Sigmoid colon (tissue), 4 donors: ENCODE results near the gene EMC10.

Source experiments
- EP300 ChIP-seq, 4 donors: sonication (generic); formaldehyde crosslinking; IDR thresholded peaks; one replicate each; pipeline ENCODE4 v1.6.1; 2017; ENCODE audit warnings: antibody characterized with exemption in 4 of 4
- POLR2A ChIP-seq, 2 donors: fragments of 450-650 bp; IDR thresholded peaks; one replicate each; pipeline ENCODE4 v1.6.1; 2016; ENCODE audit warnings: antibody characterized with exemption in 2 of 2, mild to moderate bottlenecking in 2 of 2, moderate library complexity in 2 of 2
- POLR2AphosphoS5 ChIP-seq, 4 donors: sonication (generic); formaldehyde crosslinking; IDR thresholded peaks; one replicate each; pipeline ENCODE4 v1.6.1; 2017; ENCODE audit warnings: antibody characterized with exemption in 4 of 4
- TF ChIP-seq, protein P1 (sequence below), 4 experiments: fragments of 450-650 bp in 3 of 4; fragments of 200-600 bp in 1 of 4; IDR thresholded peaks; one replicate each; pipeline ENCODE4 v1.5.1; 2016 to 2019; ENCODE audit warnings: antibody characterized with exemption in 4 of 4, mild to moderate bottlenecking in 3 of 4, moderate library complexity in 2 of 4

DNA sequence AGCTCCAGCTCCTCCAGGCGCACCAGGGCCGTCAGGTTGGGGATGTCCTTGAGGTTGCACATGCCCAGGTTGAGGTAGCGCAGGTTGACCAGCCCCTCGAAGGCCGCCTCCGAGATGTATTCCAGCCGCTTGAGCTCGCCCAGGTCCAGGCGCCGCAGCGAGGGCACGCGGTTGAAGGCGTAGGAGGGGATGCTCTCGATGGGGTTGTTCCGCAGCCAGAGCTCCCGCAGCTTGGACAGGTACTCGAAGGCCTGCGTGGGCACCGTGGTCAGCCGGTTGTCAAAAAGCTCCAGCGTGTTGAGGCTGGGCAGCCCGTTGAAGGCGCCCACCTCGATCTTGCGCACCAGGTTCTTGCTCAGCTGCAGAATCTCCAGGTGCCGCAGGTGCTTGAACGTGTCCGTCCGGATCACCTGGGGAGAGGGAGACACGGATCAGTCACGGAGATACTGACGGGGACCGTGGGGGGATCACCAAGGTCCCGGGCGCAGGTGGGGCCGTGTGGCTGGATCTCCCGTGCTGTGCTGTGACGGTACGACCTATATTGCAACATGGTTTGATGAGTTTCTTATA lies 42.8 kb downstream of the EMC10 start:
- TF ChIP-seq, protein P1, sequence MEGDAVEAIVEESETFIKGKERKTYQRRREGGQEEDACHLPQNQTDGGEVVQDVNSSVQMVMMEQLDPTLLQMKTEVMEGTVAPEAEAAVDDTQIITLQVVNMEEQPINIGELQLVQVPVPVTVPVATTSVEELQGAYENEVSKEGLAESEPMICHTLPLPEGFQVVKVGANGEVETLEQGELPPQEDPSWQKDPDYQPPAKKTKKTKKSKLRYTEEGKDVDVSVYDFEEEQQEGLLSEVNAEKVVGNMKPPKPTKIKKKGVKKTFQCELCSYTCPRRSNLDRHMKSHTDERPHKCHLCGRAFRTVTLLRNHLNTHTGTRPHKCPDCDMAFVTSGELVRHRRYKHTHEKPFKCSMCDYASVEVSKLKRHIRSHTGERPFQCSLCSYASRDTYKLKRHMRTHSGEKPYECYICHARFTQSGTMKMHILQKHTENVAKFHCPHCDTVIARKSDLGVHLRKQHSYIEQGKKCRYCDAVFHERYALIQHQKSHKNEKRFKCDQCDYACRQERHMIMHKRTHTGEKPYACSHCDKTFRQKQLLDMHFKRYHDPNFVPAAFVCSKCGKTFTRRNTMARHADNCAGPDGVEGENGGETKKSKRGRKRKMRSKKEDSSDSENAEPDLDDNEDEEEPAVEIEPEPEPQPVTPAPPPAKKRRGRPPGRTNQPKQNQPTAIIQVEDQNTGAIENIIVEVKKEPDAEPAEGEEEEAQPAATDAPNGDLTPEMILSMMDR (IDR thresholded peaks at IDR 0.05) = no peak
- no peak for TF ChIP-seq POLR2AphosphoS5 (IDR thresholded peaks at IDR 0.05)
- TF ChIP-seq EP300 (IDR thresholded peaks at IDR 0.05) = no peak
- no peak for TF ChIP-seq POLR2A (IDR thresholded peaks at IDR 0.05)
